Uterus (tissue), 4 donors: Measurements from ENCODE around the gene TMEM178B. TPM values are rescaled to one million over a fixed set of nuclear protein-coding genes. Genes with fewer than 3 reads are reported as not detected.
"Not testable (repeated sequence)": the region's sequence is repeated elsewhere in the genome, so short reads cannot be mapped to it uniquely, and the experiment has no call there.

ENCODE experiments used
- DNase-seq, 2 donors: peaks; one replicate each; pipeline ENCODE4 v3.0.0-alpha.2; 2019 to 2020
- H3K27ac ChIP-seq, 2 donors: fragments of 200-600 bp; sonication (generic); 1 replicate in 1 of 2; 2 replicates in 1 of 2; pipeline ENCODE4 v1.5.1; 2016 to 2018
- H3K27me3 ChIP-seq, 2 donors: fragments of 200-600 bp; sonication (generic); one replicate each; pipeline ENCODE4 v1.5.1; 2018 to 2019; ENCODE audit warnings: control low read depth in 1 of 2
- H3K36me3 ChIP-seq, 2 donors: fragments of 200-600 bp; sonication (generic); one replicate each; pipeline ENCODE4 v1.5.1; 2019; ENCODE audit warnings: control low read depth in 1 of 2
- H3K4me1 ChIP-seq, 2 donors: fragments of 200-600 bp; sonication (generic); one replicate each; pipeline ENCODE4 v1.5.1; 2018 to 2019; ENCODE audit warnings: control low read depth in 1 of 2
- H3K4me3 ChIP-seq, 2 donors: fragments of 200-600 bp; sonication (generic); 1 replicate in 1 of 2; 2 replicates in 1 of 2; pipeline ENCODE4 v1.5.1; 2018 to 2019; ENCODE audit warnings: mild to moderate bottlenecking in 1 of 2
- H3K9me3 ChIP-seq, 2 donors: fragments of 200-600 bp; sonication (generic); one replicate each; pipeline ENCODE4 v1.5.1; 2019; ENCODE audit warnings: control low read depth in 1 of 2
- POLR2A ChIP-seq, 2 donors: fragments of 450-650 bp; IDR thresholded peaks; one replicate each; pipeline ENCODE4 v1.6.1; 2016; ENCODE audit warnings: antibody characterized with exemption in 2 of 2, mild to moderate bottlenecking in 1 of 2, moderate library complexity in 1 of 2
- intact Hi-C: fragments of 100-400 bp; cut with DNase I; formaldehyde crosslinking; loops from one replicate; pipeline ENCODE4 v1.15.1; 2023; ENCODE audit warnings: low total_unique reads
- total RNA-seq, 4 donors: library from RNA; depleted of rRNA in 3 of 4; stranded (reverse); fragments of >200 nt in 3 of 4; gene quantifications; one replicate each; pipeline versions ENCODE4 v1.1.0 to v1.2.4, GENCODE V29; 2014 to 2023
- TF ChIP-seq, protein P1 (sequence below), 4 experiments: fragments of 200-600 bp in 2 of 4; fragments of 450-650 bp in 2 of 4; sonication (generic) in 2 of 4; IDR thresholded peaks; one replicate each; pipeline ENCODE4 v1.5.1; 2016 to 2019; ENCODE audit warnings: antibody characterized with exemption in 4 of 4, mild to moderate bottlenecking in 2 of 4, moderate library complexity in 1 of 4
- donor health status: DM: yes; HTN: yes; CAD: no.

The TMEM178B gene
- total RNA-seq, 4 donors from 2014 or later, result 0.76 to 3.0 TPM; not detected in 2

DNA sequence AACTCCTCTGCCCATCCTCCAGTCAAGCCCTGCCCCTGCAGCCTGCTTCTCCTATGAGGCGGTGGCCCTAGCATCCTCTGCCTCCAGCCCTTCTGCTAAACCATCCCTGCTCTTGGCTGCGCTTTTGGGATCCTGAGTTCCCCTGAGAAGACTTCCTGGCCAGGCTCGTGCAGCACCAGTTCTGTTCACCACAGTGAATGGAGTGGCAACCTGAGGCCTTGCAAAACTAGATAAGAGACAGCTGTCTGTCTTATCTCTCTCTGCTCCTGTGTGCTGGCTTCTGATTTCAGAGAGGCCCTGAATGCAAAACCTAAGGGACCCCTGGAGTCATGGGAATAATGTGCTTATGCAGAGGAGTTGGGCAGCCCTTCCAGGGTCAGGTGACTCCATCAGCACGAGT lies 119.2 kb downstream of the TMEM178B start:
- H3K27ac ChIP-seq, result no peak overlapping the region
- H3K9me3 ChIP-seq, result no peaks in the 10 kb centered on the region
- H3K27me3 ChIP-seq, result no peaks in the 10 kb centered on the region
- intact Hi-C loops, result no loop called here
- no peak for DNase-seq
- TF ChIP-seq POLR2A (IDR thresholded peaks at IDR 0.05), result no peak
- TF ChIP-seq, protein P1, sequence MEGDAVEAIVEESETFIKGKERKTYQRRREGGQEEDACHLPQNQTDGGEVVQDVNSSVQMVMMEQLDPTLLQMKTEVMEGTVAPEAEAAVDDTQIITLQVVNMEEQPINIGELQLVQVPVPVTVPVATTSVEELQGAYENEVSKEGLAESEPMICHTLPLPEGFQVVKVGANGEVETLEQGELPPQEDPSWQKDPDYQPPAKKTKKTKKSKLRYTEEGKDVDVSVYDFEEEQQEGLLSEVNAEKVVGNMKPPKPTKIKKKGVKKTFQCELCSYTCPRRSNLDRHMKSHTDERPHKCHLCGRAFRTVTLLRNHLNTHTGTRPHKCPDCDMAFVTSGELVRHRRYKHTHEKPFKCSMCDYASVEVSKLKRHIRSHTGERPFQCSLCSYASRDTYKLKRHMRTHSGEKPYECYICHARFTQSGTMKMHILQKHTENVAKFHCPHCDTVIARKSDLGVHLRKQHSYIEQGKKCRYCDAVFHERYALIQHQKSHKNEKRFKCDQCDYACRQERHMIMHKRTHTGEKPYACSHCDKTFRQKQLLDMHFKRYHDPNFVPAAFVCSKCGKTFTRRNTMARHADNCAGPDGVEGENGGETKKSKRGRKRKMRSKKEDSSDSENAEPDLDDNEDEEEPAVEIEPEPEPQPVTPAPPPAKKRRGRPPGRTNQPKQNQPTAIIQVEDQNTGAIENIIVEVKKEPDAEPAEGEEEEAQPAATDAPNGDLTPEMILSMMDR (IDR thresholded peaks at IDR 0.05), result no peak
- no peaks in the 10 kb centered on the region for H3K36me3 ChIP-seq
- H3K4me1 ChIP-seq, result no peaks in the 10 kb centered on the region
- no peak overlapping the region for H3K4me3 ChIP-seq

DNA sequence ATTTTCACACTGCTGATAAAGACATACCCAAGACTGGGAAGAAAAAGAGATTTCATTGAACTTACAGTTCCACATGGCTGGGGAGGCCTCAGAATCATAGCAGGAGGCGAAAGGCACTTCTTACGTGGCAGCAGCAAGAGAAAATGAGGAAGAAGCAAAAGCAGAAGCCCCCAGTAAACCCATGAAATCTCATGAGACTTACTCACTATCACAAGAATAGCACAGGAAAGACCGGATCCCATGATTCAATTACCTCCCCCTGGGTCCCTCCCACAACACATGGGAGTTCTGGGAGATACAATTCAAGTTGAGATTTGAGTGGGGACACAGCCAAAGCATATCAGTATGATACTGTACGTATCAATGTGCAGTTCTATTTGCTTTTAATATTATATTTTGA lies 121.9 kb downstream of the TMEM178B start:
- DNase-seq, H3K4me3 ChIP-seq, intact Hi-C loops, H3K27me3 ChIP-seq, H3K9me3 ChIP-seq, H3K36me3 ChIP-seq, H3K4me1 ChIP-seq, H3K27ac ChIP-seq: not testable (repeated sequence)

DNA sequence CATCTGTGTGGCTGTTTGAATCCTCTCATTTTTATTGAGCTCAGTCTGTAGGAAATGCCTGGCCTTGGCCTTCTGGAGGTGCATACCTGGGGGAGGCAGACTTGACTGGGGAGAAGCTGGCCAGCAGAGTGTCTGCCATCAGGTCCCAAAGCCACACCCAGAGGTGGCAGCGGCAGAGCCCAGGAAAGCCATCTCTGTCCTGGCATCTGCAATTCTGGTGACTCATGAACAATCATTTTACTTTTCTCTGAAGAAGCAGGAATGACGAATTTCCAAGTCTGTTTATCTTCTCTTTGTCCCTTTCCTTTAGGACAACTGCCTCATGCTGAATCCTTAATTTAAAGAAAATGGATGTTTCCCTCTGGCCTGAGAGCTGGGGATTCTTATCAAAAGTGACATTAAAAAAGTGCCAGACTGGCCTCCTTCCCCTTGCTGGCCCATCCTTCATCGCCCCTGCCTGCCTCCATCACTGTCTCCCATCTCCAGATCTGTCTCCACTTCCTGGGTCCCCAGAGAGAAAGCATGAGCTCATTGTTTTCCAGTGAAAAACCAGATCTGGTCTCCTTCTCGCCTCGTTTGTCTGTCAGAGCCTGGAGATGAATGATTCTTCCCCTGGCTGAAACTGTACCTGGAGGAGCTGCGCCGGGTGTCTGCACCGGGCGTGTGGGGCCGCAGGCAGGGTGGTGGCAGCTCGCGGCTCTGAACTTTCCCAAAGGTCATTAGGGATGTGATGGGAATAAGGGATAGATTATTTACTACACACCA lies 124.5 kb downstream of the TMEM178B start:
- intact Hi-C loops, result no loop called here

DNA sequence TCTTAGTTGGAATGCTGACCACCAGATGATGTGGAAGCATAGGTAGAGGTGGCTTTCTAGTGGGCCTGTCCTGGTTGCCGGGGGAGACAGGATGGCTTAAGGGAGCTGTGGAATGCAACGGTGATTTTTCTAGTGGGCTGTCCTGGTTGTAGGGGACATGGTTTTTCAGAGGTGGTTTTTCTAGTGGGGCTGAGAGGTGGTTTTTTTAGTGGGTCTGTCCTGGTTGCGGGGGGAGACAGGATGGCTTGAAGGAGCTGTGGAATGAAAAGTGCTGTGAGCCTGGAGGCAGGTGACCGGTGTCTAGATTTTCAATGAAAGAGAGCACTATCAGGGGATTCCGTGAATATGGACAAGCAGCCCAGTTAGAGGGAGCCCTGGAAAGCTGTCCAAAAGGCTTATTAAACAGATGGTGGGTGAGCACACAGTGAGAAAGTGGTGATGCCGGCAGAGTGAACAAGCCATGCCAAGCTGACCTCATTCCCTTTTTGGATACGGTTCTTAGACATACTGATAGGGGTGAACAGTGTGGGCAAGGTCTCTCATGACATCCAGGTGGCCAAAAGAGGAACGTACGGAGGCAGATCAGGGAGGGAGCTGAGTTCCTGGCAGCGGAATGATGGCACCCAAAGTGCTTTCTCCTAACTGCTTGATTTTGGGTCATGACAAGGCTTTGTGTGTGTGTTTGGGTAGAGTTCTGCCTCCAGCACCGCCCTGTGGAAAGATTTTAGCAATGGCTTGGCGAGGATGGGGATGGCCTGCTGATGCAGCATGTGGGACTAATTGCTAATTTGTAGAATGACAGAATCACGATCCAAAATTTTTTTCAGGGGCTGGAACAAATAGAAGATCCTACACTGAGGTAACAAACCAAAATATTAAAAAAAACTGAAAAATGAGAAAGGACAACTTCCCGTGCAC lies 126.6 kb downstream of the TMEM178B start:
- H3K4me1 ChIP-seq, result no peaks in the 10 kb centered on the region
- H3K27ac ChIP-seq, result no peak overlapping the region
- intact Hi-C loops, result no loop called here
- no peaks in the 10 kb centered on the region for H3K9me3 ChIP-seq
- TF ChIP-seq, protein P1 (IDR thresholded peaks at IDR 0.05), result no peak
- TF ChIP-seq POLR2A (IDR thresholded peaks at IDR 0.05), result no peak
- DNase-seq, result no peak
- H3K4me3 ChIP-seq, result no peak overlapping the region
- H3K27me3 ChIP-seq, result no peaks in the 10 kb centered on the region
- H3K36me3 ChIP-seq, result no peaks in the 10 kb centered on the region

More for the DNA sequence above, 124.5 kb downstream of the TMEM178B start:
- no peaks in the 10 kb centered on the region for H3K36me3 ChIP-seq
- DNase-seq, result no peak
- no peaks in the 10 kb centered on the region for H3K4me1 ChIP-seq
- no peak overlapping the region for H3K27ac ChIP-seq
- no peak for TF ChIP-seq POLR2A (IDR thresholded peaks at IDR 0.05)
- TF ChIP-seq, protein P1 (IDR thresholded peaks at IDR 0.05), result no peak
- H3K27me3 ChIP-seq, result no peaks in the 10 kb centered on the region
- H3K9me3 ChIP-seq, result no peaks in the 10 kb centered on the region
- no peak overlapping the region for H3K4me3 ChIP-seq

DNA sequence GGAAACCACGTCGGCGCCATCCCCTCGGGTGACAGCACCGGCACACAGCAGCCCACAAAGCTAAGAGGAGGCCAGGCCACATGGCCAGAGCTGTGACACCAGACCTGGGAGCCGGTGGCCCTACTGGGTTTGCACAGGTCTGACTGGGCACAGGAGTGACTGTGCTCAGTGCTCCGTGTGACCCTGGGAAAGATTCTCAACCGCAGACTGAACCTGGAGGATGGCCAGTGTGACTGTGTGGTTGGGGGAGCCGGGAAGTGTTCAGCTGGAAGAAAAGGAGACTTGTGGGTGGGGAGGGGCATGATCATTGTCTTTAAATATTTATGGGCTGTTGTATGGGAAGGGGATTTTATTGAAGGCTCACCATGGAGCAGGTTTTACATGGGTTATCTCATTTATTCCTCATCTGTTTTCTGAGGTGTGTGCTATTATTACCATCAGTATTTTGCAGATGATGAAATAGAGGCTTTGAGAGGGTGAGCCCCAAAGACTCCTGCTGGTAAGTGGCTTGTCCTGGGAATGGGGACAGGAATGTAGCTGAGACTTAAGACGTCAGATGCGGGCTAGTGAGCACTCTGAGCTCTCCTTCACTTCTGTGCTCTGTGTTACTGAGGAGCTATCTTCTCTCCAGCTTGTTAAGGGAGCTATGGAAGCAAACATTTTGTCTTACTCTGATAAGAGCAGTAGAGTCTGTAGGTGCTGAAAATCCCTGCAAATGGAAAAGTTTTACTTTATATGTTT lies 127.5 kb downstream of the TMEM178B start:
- H3K27me3 ChIP-seq, result no peaks in the 10 kb centered on the region
- H3K36me3 ChIP-seq, result no peaks in the 10 kb centered on the region
- intact Hi-C loops, result no loop called here
- H3K27ac ChIP-seq, result no peak overlapping the region
- TF ChIP-seq, protein P1 (IDR thresholded peaks at IDR 0.05), result no peak
- TF ChIP-seq POLR2A (IDR thresholded peaks at IDR 0.05), result no peak
- no peaks in the 10 kb centered on the region for H3K9me3 ChIP-seq
- no peak overlapping the region for H3K4me3 ChIP-seq
- no peaks in the 10 kb centered on the region for H3K4me1 ChIP-seq
- DNase-seq, result no peak
